Gastroesophageal sphincter (tissue), 4 donors: Measurements from ENCODE around the gene SLC9A5. TPM values are rescaled to one million over a fixed set of nuclear protein-coding genes. Genes with fewer than 3 reads are reported as not detected.

Experiments
- ATAC-seq: fragments of 150-250 bp; one replicate; pipeline ENCODE4 v1.9.1; 2016; ENCODE audit warnings: mild to moderate bottlenecking, moderate library complexity
- H3K27ac ChIP-seq, 4 donors: fragments of 200-600 bp; sonication (generic) in 3 of 4; 1 replicate in 3 of 4; 2 replicates in 1 of 4; pipeline ENCODE4 v1.5.1; 2016 to 2019
- H3K27me3 ChIP-seq: fragments of 200-600 bp; sonication (generic); one replicate; pipeline ENCODE4 v1.5.1; 2019
- H3K36me3 ChIP-seq, 2 donors: fragments of 200-600 bp; sonication (generic); one replicate each; pipeline ENCODE4 v1.5.1; 2019; ENCODE audit warnings: control low read depth in 1 of 2
- H3K4me1 ChIP-seq, 3 donors: fragments of 200-600 bp; sonication (generic); 1 replicate in 2 of 3; 2 replicates in 1 of 3; pipeline ENCODE4 v1.5.1; 2016 to 2019; ENCODE audit warnings: control low read depth in 2 of 3
- H3K4me3 ChIP-seq, 2 donors: fragments of 200-600 bp; sonication (generic); one replicate each; pipeline ENCODE4 v1.5.1; 2019; ENCODE audit warnings: mild to moderate bottlenecking in 1 of 2, moderate library complexity in 1 of 2
- H3K9me3 ChIP-seq, 3 donors: fragments of 200-600 bp; sonication (generic); one replicate each; pipeline ENCODE4 v1.5.1; 2017 to 2019; ENCODE audit warnings: control low read depth in 2 of 3
- CTCF ChIP-seq, 4 experiments: fragments of 200-600 bp in 2 of 4; fragments of 450-650 bp in 2 of 4; sonication (generic) in 1 of 4; IDR thresholded peaks; one replicate each; pipeline ENCODE4 v1.5.1; 2017 to 2019; ENCODE audit warnings: antibody characterized with exemption in 4 of 4, mild to moderate bottlenecking in 2 of 4, moderate library complexity in 2 of 4
- EP300 ChIP-seq: sonication (generic); formaldehyde crosslinking; IDR thresholded peaks from one replicate; pipeline ENCODE4 v1.6.1; 2017; ENCODE audit warnings: antibody characterized with exemption, mild to moderate bottlenecking
- POLR2A ChIP-seq, 2 donors: fragments of 450-650 bp; IDR thresholded peaks; one replicate each; pipeline ENCODE4 v1.6.1; 2017; ENCODE audit warnings: antibody characterized with exemption in 2 of 2, mild to moderate bottlenecking in 2 of 2, moderate library complexity in 1 of 2
- POLR2AphosphoS5 ChIP-seq: sonication (generic); formaldehyde crosslinking; IDR thresholded peaks from one replicate; pipeline ENCODE4 v1.6.1; 2017; ENCODE audit warnings: antibody characterized with exemption
- WGBS, 2 donors: methylation state at CpG; one replicate each; pipeline ENCODE4 v1.1.5; 2018; ENCODE audit warnings: low coverage in 1 of 2; 5-methylcytosine and 5-hydroxymethylcytosine counted together
- total RNA-seq, 4 donors: library from RNA; depleted of rRNA; stranded (reverse); fragments of >200 nt; gene quantifications; one replicate each; pipeline ENCODE4 v1.1.0, GENCODE V29; 2016

Gene SLC9A5
- under 1 TPM; 0.13 to 0.93 (median 0.21) TPM for total RNA-seq

GRCh38 chr16:67248401-67249177, at the start of gene SLC9A5:
Gene SLC9A5 (plus strand): TSS chr16:67248979. CDS start chr16:67249015, 36 bp downstream.
- Histone ChIP-seq H3K4me1 (peaks cover 0 to 57% (median 38%) of the 10 kb centered on the region in 3 donors), H3K4me3 (peak within 1 kb of the TSS; percentile 31 to 80), H3K27me3 (peaks cover 45% of the 10 kb centered on the region), H3K9me3 (no peaks in the 10 kb centered on the region), H3K36me3 (no peaks in the 10 kb centered on the region), H3K27ac (peak within 1 kb of the TSS in 3 of 4 donors; percentile 83 to 87 (median 86))
- 0% methylated on average over 1 to 3 of the region's 75 CpGs for WGBS, 2 donors
- TF ChIP-seq CTCF (IDR thresholded peaks at IDR 0.05) (peak in 3 of 4 experiments; percentile 32 to 41 (median 36)), EP300 (no peak)
- ATAC-seq: no peak

GRCh38 chr16:67199011-67199807, 49.6 kb upstream of the SLC9A5 start, which contains the start of gene ELMO3:
Gene ELMO3 (plus strand): TSS chr16:67199131. CDS start chr16:67199327, 196 bp downstream.
- H3K27me3 ChIP-seq: no peaks in the 10 kb centered on the region
- no peaks in the 10 kb centered on the region for H3K9me3 ChIP-seq
- H3K36me3 ChIP-seq: peaks cover 0 to 86% of the 10 kb centered on the region in 2 donors
- 0 to 77% methylated on average over 2 to 3 of the region's 61 CpGs for WGBS, 2 donors
- peaks cover 0 to 38% (median 12%) of the 10 kb centered on the region in 3 donors for H3K4me1 ChIP-seq
- H3K27ac ChIP-seq: peak within 1 kb of the TSS in 1 of 4 donors; percentile 2
- ATAC-seq: peak; percentile 57
- no peak for TF ChIP-seq EP300
- peak in 3 of 4 experiments; percentile 17 to 48 (median 23) for TF ChIP-seq CTCF (IDR thresholded peaks at IDR 0.05)
- peak within 1 kb of the TSS in 1 of 2 donors; percentile 22 for H3K4me3 ChIP-seq

- peaks cover 0 to 83% of the 10 kb centered on the region in 2 donors for H3K36me3 ChIP-seq
- peak overlapping the region in 1 of 4 donors; percentile 2 for H3K27ac ChIP-seq
- H3K4me1 ChIP-seq: peaks cover 0 to 32% (median 12%) of the 10 kb centered on the region in 3 donors
- 0 to 42% methylated on average over 1 to 7 of the region's 22 CpGs for WGBS, 2 donors
- H3K4me3 ChIP-seq: peak overlapping the region in 1 of 2 donors; percentile 22
- ATAC-seq: peak; percentile 8
- no peaks in the 10 kb centered on the region for H3K9me3 ChIP-seq
- TF ChIP-seq CTCF (IDR thresholded peaks at IDR 0.05) (peak in 1 of 4 experiments; percentile 7), EP300 (no peak)
- H3K27me3 ChIP-seq: no peaks in the 10 kb centered on the region
These were observed 49.0 kb upstream of the SLC9A5 start for GRCh38 chr16:67199808-67200198.

- WGBS, 2 donors: no CpG with 5 or more reads among the region's 8 CpGs
- peaks cover 0 to 25% (median 12%) of the 10 kb centered on the region in 3 donors for H3K4me1 ChIP-seq
- no peaks in the 10 kb centered on the region for H3K27me3 ChIP-seq
- peaks cover 0 to 76% of the 10 kb centered on the region in 2 donors for H3K36me3 ChIP-seq
- H3K4me3 ChIP-seq: no peak overlapping the region
- no peak for ATAC-seq
- H3K27ac ChIP-seq: no peak overlapping the region
- TF ChIP-seq CTCF (IDR thresholded peaks at IDR 0.05) (no peak), POLR2A (IDR thresholded peaks at IDR 0.05) (no peak), EP300 (no peak), POLR2AphosphoS5 (no peak)
- H3K9me3 ChIP-seq: no peaks in the 10 kb centered on the region
These were observed 48.3 kb upstream of the SLC9A5 start for GRCh38 chr16:67200491-67200890.
